GM21526 (cell line): ENCODE results near the gene CENPC.
A peak's percentile ranks its signal among the peaks of the same experiment; 100 is the strongest.

Experiments used
- ATAC-seq: cut with Tn5 transposase; IDR thresholded peaks from one replicate; pipeline ENCODE4 v1.9.1; 2021; ENCODE audit warnings: moderate library complexity; ENCODE audit not compliant: unreplicated experiment, low FRiP score

Gene CENPC

GRCh38 chr4:67545199-67546003 lies at the start of gene CENPC:
Gene CENPC, minus strand, starts transcription at chr4:67545503. Its CDS starts 148 bp downstream, at chr4:67545355.
- peak; percentile 96 for ATAC-seq

- no peak for ATAC-seq
Observed at GRCh38 chr4:67593741-67594175, 48.5 kb upstream of the CENPC start.

GRCh38 chr4:67587156-67587555 lies 41.9 kb upstream of the CENPC start:
- ATAC-seq = no peak

- ATAC-seq = no peak
Observed at GRCh38 chr4:67584496-67584895, 39.2 kb upstream of the CENPC start.

- ATAC-seq = no peak
Observed at GRCh38 chr4:67581913-67582312, 36.6 kb upstream of the CENPC start.

GRCh38 chr4:67581208-67581857 lies 36.0 kb upstream of the CENPC start:
- peak; percentile 40 for ATAC-seq

GRCh38 chr4:67580577-67580976 lies 35.3 kb upstream of the CENPC start:
- ATAC-seq = no peak

GRCh38 chr4:67576538-67576937 lies 31.2 kb upstream of the CENPC start:
- peak; percentile 45 for ATAC-seq

- peak; percentile 9 for ATAC-seq
Observed at GRCh38 chr4:67576059-67576466, 30.8 kb upstream of the CENPC start.

- ATAC-seq = peak; percentile 86
Observed at GRCh38 chr4:67575232-67576058, 30.1 kb upstream of the CENPC start.

GRCh38 chr4:67573193-67573592 lies 27.9 kb upstream of the CENPC start:
- no peak for ATAC-seq

- ATAC-seq = no peak
Observed at GRCh38 chr4:67571975-67572374, 26.7 kb upstream of the CENPC start.

GRCh38 chr4:67570537-67570936 lies 25.2 kb upstream of the CENPC start:
- no peak for ATAC-seq

GRCh38 chr4:67568820-67569219 lies 23.5 kb upstream of the CENPC start:
- no peak for ATAC-seq

GRCh38 chr4:67566335-67566734 lies 21.0 kb upstream of the CENPC start:
- ATAC-seq = no peak

GRCh38 chr4:67565284-67565683 lies 20.0 kb upstream of the CENPC start:
- ATAC-seq = no peak

GRCh38 chr4:67558493-67558892 lies 13.2 kb upstream of the CENPC start, which contains the start of gene STAP1:
Gene STAP1, plus strand, starts transcription at chr4:67558727. Its CDS starts 83 bp downstream, at chr4:67558810.
- peak; percentile 53 for ATAC-seq

GRCh38 chr4:67556436-67556835 lies 11.1 kb upstream of the CENPC start:
- no peak for ATAC-seq

GRCh38 chr4:67555447-67555846 lies 10.1 kb upstream of the CENPC start:
- no peak for ATAC-seq

- no peak for ATAC-seq
Observed at GRCh38 chr4:67554096-67554495, 8.8 kb upstream of the CENPC start.
